ENCODE measurements around the gene NT5DC4.

DNA sequence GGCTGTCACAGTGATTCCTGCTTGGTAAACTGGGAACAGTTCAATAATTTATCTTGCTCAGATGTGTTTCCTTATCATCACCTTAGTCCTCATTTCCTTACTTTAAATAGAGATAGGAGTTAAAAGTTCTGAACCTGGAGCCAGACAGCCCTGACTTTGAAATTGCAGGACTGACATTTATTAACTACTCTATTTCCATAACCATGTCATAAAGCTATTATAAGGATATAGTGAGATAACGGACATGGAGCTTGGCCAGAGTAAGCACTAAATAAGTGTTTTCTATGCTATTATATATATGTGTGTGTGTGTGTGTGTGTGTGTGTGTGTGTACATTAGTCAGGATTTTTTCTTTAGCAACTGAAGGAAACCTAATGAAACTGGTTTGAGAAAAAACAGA, 13.1 kb downstream of the NT5DC4 start:
- TF ChIP-seq, protein P1, sequence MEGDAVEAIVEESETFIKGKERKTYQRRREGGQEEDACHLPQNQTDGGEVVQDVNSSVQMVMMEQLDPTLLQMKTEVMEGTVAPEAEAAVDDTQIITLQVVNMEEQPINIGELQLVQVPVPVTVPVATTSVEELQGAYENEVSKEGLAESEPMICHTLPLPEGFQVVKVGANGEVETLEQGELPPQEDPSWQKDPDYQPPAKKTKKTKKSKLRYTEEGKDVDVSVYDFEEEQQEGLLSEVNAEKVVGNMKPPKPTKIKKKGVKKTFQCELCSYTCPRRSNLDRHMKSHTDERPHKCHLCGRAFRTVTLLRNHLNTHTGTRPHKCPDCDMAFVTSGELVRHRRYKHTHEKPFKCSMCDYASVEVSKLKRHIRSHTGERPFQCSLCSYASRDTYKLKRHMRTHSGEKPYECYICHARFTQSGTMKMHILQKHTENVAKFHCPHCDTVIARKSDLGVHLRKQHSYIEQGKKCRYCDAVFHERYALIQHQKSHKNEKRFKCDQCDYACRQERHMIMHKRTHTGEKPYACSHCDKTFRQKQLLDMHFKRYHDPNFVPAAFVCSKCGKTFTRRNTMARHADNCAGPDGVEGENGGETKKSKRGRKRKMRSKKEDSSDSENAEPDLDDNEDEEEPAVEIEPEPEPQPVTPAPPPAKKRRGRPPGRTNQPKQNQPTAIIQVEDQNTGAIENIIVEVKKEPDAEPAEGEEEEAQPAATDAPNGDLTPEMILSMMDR (IDR thresholded peaks at IDR 0.05): no peak
- TF ChIP-seq POLR2A (IDR thresholded peaks at IDR 0.05): no peak

All from uterus (tissue), 2 donors.